Panc1 (cell line): ENCODE results near the gene SEMA4A. TPM values are rescaled to one million over a fixed set of nuclear protein-coding genes. Genes with fewer than 3 reads are reported as not detected.

ENCODE experiments used
- ATAC-seq: fragments of 200-7000 bp; cut with Tn5 transposase; 2 replicates; pipeline ENCODE4 v1.9.1; 2020; ENCODE audit warnings: mild to moderate bottlenecking, moderate library complexity
- BruUV-seq: library from RNA; stranded (reverse); fragments of 400-500 nt; replicated peaks from 2 replicates; lab custom pipeline; 2021; lab: Mats Ljungman, UMichigan
- CTCF ChIA-PET: fragments of 300-600 bp; sonication (Branson Sonifier 250); formaldehyde crosslinking; loops from one replicate; lab custom pipeline; 2022; ENCODE audit warnings: antibody characterized with exemption; lab: Charles Lee
- POLR2A ChIA-PET: fragments of 300-600 bp; sonication (Branson Sonifier 250); formaldehyde crosslinking; loops from one replicate; lab custom pipeline; 2022; ENCODE audit warnings: antibody characterized with exemption; lab: Charles Lee
- DNase-seq: peaks from one replicate; pipeline ENCODE4 v3.0.0-alpha.2; 2010; ENCODE audit warnings: low read depth, low spot score
- H3K27ac ChIP-seq: 2 replicates; pipeline ENCODE4 v1.5.1; 2011; ENCODE audit warnings: mild to moderate bottlenecking, low read length, inconsistent platforms
- H3K27me3 ChIP-seq: fragments of 200-500 bp; sonication (Bioruptor generic); 2 replicates; pipeline ENCODE4 v1.6.0; 2014; ENCODE audit warnings: low read length, inconsistent platforms; ENCODE audit not compliant: control insufficient read depth, insufficient read depth
- H3K36me3 ChIP-seq: fragments of 200-500 bp; sonication (Bioruptor generic); 2 replicates; pipeline ENCODE4 v1.5.1; 2014; ENCODE audit warnings: inconsistent platforms, mild to moderate bottlenecking, low read length, moderate library complexity; ENCODE audit not compliant: control insufficient read depth, insufficient read depth
- H3K4me1 ChIP-seq: 2 replicates; pipeline ENCODE4 v1.5.1; 2011; ENCODE audit warnings: inconsistent platforms, mild to moderate bottlenecking, low read length, moderate library complexity; ENCODE audit not compliant: control insufficient read depth, insufficient read depth
- H3K4me3 ChIP-seq, 2 experiments: 2 replicates each; pipeline ENCODE4 v1.5.1; 2011 to 2012; ENCODE audit warnings: low read depth in 2 of 2, low read length in 2 of 2, mild to moderate bottlenecking in 2 of 2, inconsistent platforms in 1 of 2, moderate library complexity in 1 of 2
- H3K9me3 ChIP-seq: fragments of 200-500 bp; sonication (Bioruptor generic); 2 replicates; pipeline ENCODE4 v1.5.1; 2014; ENCODE audit warnings: low read depth, mild to moderate bottlenecking, inconsistent platforms, low read length, moderate library complexity; ENCODE audit not compliant: control insufficient read depth, insufficient read depth
- CTCF ChIP-seq: fragments of 450-650 bp; IDR thresholded peaks from 2 replicates; pipeline ENCODE4 v1.5.1; 2017; ENCODE audit warnings: mild to moderate bottlenecking
- POLR2AphosphoS5 ChIP-seq: IDR thresholded peaks from 2 replicates; pipeline ENCODE4 v1.6.1; 2012; ENCODE audit warnings: mild to moderate bottlenecking, low read depth, low read length, moderate library complexity
- REST ChIP-seq, 2 experiments: IDR thresholded peaks; 2 replicates each; pipeline ENCODE4 v1.6.1; 2011 to 2012; ENCODE audit warnings: low read depth in 2 of 2, control low read depth in 1 of 2, low read length in 1 of 2, mild to moderate bottlenecking in 1 of 2, moderate library complexity in 1 of 2; ENCODE audit not compliant: insufficient read depth in 1 of 2
- SIN3A ChIP-seq: IDR thresholded peaks from 2 replicates; pipeline ENCODE4 v1.6.1; 2012; ENCODE audit warnings: low read depth, mild to moderate bottlenecking, low read length, moderate library complexity, borderline replicate concordance; ENCODE audit not compliant: insufficient read depth
- TCF7L2 ChIP-seq: IDR thresholded peaks from 2 replicates; pipeline ENCODE4 v1.6.1; 2011; ENCODE audit warnings: mild to moderate bottlenecking, low read depth, low read length, inconsistent platforms
- in situ Hi-C: cut with HindIII; loops from 2 replicates; pipeline ENCODE4 v1.10.0; 2016; ENCODE audit warnings: low sequenced_read_pairs, low pct_unique_long_range_greater_than_20kb
- intact Hi-C: fragments of 100-400 bp; cut with micrococcal nuclease; formaldehyde crosslinking; loops from one replicate; pipeline ENCODE4 v1.10.0; 2022; ENCODE audit not compliant: unreplicated experiment
- total RNA-seq: library from RNA; stranded (reverse); gene quantifications from one replicate; pipeline ENCODE4 v1.2.1, GENCODE V29; 2021; ENCODE audit not compliant: unreplicated experiment

The SEMA4A gene
- total RNA-seq, 1 experiment from 2014 or later = 0.21 TPM

GRCh38 chr1:156200044-156200443 lies 46.7 kb downstream of the SEMA4A start:
- no peak overlapping the region for H3K27ac ChIP-seq
- no peak for DNase-seq
- peaks cover 4% of the 10 kb centered on the region for H3K36me3 ChIP-seq
- ChIA-PET CTCF (no interaction called here), POLR2A (no interaction called here)
- BruUV-seq = no TSS peak
- no peak overlapping the region for H3K4me3 ChIP-seq
- no peaks in the 10 kb centered on the region for H3K27me3 ChIP-seq
- in situ Hi-C loops (no loop called here), intact Hi-C loops (no loop called here)
- ATAC-seq = no peak
- no peak for TF ChIP-seq TCF7L2
- no peak for TF ChIP-seq POLR2AphosphoS5
- no peak for TF ChIP-seq CTCF
- no peak for TF ChIP-seq REST (IDR thresholded peaks at IDR 0.05; ENCODE audit: insufficient read depth in 1 of 2, low read depth in 2 of 2, low read length in 1 of 2)
- no peak for TF ChIP-seq SIN3A
- H3K9me3 ChIP-seq = no peaks in the 10 kb centered on the region
- H3K4me1 ChIP-seq = peaks cover 6% of the 10 kb centered on the region; the same call in 1 of the 2 replicates

GRCh38 chr1:156203331-156203730 lies 49.9 kb downstream of the SEMA4A start:
- no TSS peak for BruUV-seq
- no peak for DNase-seq
- Histone ChIP-seq H3K27me3 (no peaks in the 10 kb centered on the region), H3K36me3 (peaks cover 4% of the 10 kb centered on the region), H3K4me1 (no peaks in the 10 kb centered on the region), H3K9me3 (no peaks in the 10 kb centered on the region), H3K4me3 (no peak overlapping the region), H3K27ac (no peak overlapping the region)
- ChIA-PET POLR2A (no interaction called here), CTCF (no interaction called here)
- intact Hi-C loops (no loop called here), in situ Hi-C loops (no loop called here)
- no peak for TF ChIP-seq SIN3A
- no peak for TF ChIP-seq REST (IDR thresholded peaks at IDR 0.05; ENCODE audit: insufficient read depth in 1 of 2, low read depth in 2 of 2, low read length in 1 of 2)
- no peak for TF ChIP-seq TCF7L2
- TF ChIP-seq POLR2AphosphoS5 = no peak
- TF ChIP-seq CTCF = no peak
- ATAC-seq = no peak
